Right renal pelvis (tissue), 4 donors: ENCODE data around the gene REEP1. TPM values are rescaled to one million over a fixed set of nuclear protein-coding genes. Genes with fewer than 3 reads are reported as not detected.

ENCODE experiments used
- DNase-seq, 4 donors: peaks; one replicate each; pipeline ENCODE4 v3.0.0-alpha.2; 2013; ENCODE audit warnings: low read depth in 4 of 4, low spot score in 3 of 4, missing footprints in 1 of 4
- polyA plus RNA-seq, 4 donors: library from polyadenylated mRNA; unstranded; fragments of 120-200 nt; gene quantifications; one replicate each; pipeline ENCODE4 v1.2.1, GENCODE V29; 2013; ENCODE audit not compliant: insufficient read length in 4 of 4

Gene REEP1
- polyA plus RNA-seq, 4 donors, result 3.4 to 4.1 (median 3.5) TPM

DNA sequence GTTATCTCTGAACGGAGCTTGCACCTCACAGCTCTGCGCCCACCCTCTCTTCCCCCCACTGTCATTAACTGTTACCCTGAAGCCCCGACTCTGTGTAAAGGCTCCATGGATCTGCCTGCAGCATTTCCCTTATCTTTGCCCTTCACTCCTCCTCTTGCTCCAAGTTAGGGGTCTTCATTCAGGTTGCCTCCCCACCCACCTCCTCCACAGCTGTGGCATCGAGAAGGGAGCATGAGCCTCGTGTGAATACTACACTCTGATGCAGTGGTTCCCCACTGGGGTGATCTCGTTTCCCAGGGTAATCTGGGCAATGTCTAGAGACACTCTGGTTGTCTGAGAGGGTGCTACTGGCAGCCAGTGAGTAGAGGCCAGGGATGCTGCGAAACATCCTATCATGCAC lies 51.4 kb downstream of the REEP1 start:
- DNase-seq, result no peak

DNA sequence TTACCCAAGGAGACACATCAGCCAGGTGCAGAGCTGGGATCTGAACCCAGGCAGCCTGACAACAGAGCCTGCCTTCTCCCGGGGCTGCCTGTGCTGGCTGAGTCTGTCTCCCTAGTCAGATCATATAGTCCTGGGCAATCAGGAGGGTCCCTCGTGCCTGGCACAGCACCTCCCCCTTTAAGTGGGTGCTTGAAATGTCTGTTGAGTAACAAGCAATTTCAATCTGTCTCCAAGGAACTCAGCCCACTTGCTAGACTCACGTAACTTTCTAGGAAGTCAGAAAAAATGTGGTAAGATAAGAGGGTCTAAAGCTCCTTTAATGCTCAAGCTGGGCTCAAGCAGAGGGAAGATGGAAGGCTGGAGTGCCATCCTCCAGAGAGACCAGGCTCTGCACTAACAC lies 51.9 kb downstream of the REEP1 start:
- no peak for DNase-seq

DNA sequence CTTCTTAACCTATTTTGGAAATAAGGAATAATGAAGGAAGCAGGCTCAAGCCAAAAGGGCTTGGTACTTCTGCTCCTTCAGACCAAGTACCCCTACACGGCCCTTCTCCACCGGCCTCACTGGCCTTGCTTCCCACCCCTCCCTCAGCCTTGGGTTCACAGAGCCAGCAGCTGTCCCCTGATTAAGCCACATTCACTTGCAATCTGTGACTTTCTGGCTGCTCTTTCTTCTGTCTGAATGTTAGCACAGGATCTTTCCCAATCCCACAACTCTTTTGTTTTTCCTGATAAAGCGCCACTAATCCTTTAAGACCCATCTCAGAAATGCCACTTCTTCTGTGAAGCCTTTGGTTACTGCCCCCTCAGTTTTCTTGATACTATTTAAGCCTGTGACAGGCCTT lies 52.4 kb downstream of the REEP1 start:
- no peak for DNase-seq

DNA sequence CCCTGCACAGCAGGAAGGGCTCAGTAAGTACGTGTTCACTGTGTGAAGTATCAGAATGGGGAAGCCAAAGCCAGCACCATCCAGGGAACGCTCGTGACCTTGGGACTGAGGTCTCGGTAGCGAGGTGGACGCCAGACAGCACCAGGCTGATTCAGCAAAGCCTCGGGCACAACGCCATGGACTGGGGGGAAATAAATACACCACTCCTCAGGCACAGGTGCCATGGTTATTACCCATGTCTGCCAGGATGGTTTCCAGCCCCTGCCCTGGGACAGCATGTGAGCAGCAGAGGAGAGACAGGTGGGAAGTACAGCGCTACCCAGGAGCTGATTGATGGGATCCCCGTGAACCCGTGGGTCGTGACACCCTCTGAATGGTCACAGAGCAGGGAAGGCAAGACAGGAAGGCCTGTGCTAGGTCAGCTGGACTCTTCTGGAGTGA lies 53.0 kb downstream of the REEP1 start:
- DNase-seq, result no peak

DNA sequence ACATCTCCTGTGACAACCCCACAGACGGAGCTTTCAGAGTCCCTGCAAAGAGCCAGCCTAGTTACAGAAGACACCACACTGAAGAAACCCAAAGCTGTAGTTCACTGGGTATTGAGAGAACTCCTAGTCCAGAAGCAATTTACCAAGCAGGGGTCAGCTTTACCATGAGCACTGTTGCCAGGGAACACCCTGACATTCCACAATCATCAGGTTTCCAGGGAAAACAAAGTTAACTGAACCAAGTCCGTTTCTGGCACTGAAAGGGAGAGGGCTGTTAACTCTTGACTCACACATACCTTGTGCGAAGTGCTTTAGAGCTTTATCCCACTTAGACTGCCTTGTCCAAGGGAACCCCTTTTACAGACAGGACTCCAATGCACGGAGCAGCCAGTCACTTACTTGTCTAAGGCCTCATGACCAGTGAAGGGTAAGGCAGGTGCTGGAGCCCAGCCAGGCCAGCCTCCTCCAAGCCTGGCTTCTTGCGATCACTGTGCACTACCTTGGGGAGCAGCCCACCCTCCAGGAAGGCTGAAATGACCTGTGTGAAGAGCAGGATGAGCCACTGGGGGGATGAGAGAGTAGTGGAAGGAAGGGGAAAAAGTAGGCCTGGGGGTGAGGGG lies 53.9 kb downstream of the REEP1 start:
- DNase-seq, result peak in 3 of 4 donors; percentile 56 to 71 (median 58)

DNA sequence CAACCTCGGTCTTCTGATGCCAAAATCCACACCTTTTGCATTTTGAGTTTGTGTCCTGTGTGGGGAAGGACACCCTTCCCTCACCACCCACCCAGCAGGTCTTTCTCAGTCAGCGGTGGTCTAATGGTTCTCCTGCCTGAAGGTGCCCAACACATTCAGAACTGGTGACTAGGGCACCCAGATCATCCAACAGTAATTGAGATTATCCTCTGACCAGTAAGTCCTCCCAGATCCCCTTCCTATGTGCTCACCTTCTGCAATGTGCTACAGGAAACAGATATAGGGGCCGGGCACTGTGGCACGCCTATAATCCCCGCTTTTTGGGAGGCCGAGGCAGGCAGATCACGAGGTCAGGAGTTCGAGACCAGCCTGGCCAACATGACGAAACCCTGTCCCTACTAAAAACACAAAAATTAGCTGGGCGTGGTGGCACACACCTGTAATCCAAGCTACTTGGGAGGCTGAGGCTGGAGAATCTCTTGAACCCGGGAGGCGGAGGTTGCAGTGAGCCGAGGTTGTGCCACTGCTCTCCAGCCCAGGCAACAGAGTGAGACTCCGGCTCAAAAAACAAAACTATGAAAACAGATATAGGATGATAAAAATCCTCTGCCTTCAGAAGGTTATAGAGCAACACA lies 56.2 kb downstream of the REEP1 start:
- DNase-seq, result no peak

DNA sequence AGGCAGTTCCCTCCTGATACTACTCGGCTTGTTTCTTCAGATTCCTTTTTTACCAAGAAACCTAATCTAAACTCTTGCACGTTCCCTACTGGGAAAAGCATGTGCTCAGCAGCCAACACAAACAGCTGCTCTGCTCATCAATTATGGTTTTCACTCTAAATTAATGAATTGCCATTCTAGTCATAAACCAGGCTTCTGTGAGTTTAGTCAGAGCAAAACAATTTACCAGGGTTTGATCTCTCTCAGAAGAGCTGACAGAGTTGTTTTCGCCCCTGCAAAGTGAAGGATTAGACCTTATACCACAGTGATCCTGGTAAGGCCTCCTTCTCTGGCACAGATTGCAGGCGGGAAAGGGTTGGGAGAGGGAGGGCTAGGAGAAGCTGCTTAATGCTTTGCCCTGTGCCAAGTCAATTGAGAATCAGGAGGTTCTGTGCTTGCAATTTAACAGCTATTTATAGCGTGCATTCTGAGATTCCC lies 57.2 kb downstream of the REEP1 start:
- no peak for DNase-seq

DNA sequence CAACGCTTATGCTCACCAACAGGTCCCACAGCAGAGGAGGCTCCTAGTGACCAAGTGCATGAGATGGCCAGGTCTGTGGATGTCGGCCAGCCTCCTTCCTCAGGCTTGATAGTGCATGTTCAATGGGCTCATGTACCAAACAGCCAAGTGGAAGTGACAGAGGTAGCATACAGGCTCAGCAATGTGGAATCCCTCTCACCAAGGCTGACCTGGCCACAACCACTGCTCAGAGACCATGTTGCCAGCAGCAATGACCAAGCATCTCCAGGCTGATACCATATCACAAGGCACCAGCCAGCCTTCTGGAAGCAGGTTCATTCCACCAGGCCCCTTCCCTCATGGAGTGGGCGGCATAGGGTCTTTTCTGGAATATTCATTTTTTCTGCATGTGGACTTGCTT lies 61.5 kb downstream of the REEP1 start:
- DNase-seq, result no peak

DNA sequence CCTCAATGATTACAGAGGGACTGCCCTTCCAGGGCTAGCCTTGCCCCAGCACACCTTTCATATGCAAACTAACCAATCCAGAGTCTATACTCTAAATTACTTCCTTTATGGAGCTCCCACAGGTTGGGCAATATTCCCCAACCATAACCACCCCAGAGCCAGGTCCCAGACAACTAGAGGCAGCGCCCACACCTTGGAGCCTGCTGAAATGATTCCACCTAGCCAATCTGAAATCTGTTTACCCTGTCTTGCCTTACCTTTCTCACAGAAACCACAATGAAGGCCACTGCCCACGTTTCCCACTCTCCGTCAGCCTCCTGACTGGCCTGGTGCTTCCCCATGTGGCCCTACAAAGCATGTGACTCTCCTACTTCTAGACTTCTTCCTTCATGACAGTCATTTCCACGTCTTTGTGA lies 62.0 kb downstream of the REEP1 start:
- no peak for DNase-seq

DNA sequence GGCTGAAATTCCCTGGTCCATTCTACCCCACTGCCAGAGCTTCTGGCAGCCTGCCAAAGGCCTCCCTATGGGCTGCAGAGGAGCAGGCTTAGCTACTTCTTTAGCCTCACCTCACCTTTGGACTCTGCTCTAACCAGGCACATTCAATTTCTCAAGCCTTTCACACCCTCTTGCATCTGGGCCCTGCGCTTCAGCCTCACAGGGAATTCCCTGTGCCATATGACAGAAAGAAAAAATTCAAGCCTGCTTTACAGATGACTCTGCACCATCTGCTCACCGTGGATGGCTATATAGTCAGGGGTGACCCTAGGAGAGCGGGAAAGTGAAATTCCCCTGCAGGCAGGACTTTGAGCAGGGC lies 62.5 kb downstream of the REEP1 start:
- DNase-seq, result no peak

DNA sequence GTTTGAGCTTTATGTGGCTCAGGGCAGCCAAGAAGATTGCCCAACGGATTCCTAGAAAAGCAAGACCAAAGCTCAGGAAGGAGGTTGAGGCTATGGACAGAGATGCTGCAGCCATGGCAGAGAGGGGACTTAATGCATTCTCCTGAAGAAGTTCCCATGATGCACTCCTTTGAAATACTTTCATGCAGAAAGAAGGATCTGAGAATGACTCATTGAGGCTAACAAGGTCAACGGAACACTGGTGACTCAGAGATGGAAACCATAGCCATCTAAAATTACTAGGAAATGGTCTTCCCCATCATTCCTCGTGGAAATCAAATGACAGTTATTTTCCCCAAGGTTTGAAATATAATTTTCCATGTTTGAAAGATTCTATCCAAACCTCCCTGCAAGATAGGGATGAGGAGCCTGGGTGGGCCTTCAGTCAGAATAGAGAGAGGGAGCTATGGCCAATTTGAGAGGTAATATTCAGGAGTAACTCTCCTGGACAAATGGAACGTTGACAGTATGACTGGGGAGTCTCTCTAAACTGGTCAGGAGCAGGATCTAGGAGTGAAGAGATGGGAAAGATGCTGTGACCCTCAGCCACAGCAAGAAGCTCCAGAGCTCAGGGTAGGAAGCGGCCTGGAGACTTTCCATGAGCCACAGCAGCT lies 63.0 kb downstream of the REEP1 start:
- no peak for DNase-seq

DNA sequence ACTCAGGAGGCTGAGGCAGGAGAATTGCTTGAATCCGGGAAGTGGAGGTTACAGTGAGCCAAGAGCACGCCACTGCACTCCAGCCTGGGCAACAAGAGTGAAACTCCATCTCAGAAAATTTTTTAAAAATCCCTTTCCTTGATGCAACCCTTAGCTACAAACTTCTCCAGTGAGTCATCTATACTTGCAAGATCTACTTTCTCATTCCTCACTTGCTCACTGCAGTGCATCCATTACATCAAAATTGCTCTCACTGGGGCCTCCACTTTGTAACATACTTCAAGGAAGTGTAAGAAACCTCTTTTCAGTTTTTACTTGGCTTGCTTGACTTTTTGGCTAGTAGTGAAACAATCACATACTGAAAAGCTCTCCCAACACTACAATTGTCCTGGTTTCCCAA lies 65.3 kb downstream of the REEP1 start:
- DNase-seq, result no peak

DNA sequence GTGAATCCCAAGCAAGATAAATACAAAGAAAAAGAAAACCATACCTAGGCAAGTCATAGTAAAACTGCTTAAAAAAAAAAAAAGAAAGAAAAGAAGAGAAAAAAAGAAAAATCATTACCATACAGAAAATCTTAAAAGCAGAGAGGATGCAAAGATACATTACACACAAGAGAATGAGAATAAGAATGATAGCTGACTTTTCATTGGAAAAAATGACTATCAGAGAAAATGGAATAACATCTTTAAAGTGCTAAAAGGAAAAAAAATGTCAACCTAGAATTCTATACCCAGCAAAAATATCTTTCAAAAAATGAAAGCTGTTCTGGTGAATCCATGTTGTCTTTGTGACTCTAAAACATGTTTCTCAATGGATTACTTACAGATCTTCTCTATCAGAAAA lies 66.2 kb downstream of the REEP1 start:
- DNase-seq, result no peak

DNA sequence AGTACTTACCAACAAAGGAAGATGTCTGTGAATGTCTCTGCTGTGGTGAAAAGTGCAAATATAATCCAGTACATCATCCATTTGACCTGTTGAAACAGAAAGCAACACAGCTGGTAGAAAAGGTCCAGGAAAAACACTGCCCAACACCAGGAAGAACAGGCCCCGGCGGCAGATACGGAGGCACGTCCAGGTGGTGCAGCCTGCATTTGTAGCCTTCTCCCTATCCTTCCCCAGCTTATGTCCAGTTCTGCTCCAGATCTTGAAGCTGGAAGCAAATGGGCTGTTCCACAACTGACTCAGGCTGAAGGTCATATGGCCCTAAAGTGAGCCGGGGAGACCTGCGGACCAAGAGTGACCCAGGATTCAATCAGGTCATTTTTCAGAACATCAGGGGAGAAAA lies 73.5 kb downstream of the REEP1 start:
- DNase-seq, result no peak

DNA sequence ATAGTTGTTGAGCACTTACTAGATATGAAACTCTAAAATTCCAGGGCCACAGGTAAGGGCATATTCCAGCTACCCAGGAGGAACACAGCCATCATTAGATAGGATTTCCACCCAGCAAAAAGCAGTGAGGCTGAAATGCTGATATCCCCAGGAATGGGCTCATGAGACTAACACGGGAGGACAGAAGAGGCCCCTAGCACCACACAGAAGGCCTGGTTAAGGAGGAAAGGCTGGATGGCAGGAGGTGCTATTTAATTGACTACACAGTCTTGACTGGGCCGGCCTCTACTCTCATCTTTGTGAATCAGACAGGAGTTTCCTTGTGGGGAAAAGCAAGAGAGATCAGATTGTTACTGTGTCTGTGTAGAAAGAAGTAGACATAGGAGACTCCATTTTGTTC lies 76.4 kb downstream of the REEP1 start:
- no peak for DNase-seq

DNA sequence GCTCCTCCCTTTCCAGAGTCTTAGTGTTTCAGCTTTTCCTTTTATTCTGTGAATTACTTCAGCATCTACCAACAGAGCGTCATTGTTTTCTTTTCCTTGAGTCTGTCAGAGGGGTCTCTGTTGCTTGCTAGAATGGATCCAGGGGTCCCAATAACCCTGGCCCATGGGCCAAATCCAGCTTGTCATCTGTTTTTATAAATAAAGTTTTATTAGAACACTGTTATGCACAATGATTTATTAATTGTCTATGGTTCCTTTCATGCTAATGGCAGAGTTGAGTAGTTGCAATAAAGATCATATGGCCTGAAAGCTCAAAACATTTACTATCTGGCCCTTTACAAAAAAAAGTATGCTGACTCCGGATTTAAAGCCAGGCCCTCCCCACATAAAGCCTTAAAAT lies 79.3 kb downstream of the REEP1 start:
- no peak for DNase-seq

DNA sequence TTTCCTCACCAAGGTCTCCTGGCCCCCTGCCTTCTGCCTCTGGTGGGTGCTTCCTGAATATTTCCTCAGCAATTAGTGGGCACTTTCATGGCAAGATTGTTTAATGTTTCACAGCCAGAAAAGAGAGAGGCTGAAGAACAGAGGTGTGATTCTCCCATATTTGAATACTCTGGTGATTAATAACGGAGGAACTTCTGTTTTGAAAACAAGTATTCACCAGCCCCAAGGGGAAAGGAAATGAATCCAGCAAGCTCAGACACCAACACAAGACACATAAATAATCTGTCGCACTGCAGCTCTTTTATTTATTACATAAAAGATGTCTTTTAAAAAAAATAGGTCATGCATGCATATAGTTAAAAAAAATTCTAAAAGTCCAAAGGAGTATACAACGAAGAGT lies 80.4 kb downstream of the REEP1 start:
- DNase-seq, result no peak

DNA sequence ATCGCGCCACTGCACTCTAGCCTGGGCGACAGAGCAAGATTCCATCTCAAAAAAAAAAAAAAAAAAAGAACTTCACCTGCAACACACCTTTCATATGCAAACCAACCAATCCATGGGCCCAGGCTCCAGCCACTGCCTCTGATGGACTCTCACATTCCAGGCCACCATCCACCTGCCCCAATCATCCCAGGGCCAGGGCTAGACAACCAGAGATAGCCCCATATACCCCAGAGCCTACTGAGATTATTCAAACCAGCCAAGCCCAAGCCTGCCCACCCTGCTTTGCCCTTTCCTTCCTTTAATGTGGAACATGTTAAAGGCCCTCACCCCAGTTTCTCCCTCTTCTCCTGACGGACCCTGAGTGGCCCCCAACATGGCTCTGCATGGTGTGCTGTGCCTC lies 81.1 kb downstream of the REEP1 start:
- no peak for DNase-seq

DNA sequence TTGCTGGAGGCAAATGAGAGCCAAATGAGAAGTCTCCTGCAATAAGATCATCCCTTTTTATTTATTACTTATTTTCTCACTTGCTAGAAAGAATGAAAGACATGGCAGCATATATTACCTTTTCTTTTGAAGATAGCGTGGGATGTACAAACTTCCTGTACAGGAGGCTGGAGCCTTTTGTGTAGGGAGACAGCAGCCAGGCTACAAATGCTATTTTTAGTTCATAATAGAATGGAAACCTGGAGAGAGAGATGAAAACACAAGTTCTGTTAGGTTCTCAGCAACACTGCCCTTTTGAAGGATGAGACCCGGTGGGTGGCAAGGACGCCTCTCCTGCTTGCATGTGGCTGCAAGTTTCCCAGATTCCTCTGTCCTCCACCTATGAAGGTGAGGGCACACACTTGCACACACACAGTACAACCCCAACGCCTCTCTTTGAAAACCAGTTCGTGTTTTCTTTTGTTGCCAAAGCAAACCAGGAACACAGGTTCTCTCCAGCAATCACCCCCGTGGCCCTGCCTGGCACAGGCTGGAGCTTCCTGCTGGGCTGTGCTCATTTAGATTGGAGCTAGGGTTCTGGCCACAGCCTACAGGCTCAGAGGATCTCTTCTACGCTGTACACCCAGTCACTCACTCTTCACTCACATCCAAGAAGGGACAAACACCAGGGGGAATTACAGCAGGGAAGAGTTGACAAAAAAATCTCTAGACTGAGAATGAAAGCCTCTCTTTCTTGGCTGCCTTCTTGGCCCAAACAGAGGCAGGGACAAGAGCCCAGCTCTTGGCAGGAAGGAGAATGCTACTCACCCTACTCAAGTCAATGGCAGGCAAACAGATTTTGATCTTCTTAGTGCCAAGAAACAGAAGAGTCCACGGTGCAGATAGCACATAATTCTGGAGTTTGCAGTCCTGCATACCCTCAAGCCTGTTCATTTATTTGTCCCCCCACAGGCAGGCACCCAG lies 82.6 kb downstream of the REEP1 start:
- DNase-seq, result no peak

DNA sequence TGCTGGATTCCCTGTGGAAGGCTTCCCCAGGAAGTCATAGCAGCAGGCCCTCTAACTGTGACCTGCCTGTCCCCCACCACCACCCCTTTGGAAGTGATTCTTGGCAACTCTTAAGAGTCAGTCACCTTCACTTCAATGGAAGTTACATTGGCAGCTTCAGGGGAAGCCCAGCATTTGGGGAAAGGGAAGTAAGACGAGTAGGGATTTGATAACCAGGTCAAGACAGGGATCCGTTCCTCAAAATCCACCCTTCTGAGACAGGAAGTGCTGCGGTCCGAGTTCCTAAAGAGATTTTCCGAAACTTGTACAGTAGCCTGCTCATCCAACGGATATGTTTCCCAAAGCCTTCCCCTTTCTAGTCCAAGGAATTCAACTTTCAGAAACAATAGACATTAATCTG lies 84.0 kb downstream of the REEP1 start:
- no peak for DNase-seq

DNA sequence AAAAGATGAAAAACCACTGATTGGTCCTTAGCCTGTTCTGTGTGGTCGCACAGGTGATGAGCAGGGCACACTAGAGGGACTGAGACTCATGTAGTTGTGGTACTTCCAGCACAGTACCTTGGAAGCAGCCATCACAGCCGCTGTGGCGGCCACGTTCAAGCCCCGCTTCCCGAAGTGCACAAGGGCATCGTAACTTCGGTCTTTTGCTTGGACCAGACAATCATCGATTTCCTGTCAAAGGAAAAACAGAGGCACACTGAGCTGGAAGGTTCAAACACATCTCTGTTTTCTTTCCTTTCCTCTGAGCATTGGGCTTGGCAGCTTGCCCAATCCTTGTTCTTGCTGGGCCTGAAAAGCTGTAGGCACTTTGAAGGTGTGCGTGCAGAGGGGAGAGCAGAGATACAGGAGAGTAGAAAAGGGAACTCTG lies 85.6 kb downstream of the REEP1 start:
- DNase-seq, result no peak
